NCI-H2171 (cell line): ENCODE data around the gene ARMS2.

ENCODE experiments used
- DNase-seq: peaks from one replicate; lab custom pipeline; 2025; lab: John Stamatoyannopoulos, UW

ARMS2 gene

GRCh38 chr10:122473116-122473515 lies 18.7 kb downstream of the ARMS2 start:
- DNase-seq, result no peak

DNA sequence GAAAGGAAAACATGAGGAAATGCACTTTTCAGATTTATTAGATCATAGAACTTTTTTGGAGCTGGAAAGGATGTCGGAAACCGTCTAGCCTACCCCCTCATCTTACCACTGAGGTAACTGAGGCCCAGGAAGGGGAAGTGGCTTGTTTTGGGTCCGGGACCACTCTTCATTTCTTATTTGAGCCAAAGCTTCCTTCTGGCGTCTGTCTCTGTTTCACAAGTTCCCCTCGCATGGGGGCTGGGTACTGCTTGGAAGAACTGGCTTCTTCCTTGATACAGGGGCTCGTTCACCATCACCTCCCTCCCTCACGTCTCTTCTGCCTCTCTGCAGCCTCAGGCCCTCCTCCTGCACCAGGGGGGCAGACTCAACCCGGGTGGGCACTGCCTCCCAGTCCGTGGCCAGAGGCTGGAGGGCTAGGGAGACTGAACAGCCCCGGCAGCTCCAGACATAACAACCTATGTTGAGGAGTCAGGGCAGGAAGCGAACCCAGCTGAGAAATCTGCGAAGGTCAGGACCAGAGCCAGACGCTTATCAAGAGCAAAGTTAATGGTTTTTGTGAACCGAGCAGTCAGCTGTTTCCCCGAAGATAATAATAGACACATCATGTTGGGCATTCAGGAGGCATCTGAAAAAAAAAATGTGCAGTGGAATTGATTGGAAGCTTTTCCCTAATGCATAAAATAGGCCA lies 19.8 kb downstream of the ARMS2 start:
- DNase-seq, result no peak

- no peak for DNase-seq
Measured at GRCh38 chr10:122475100-122475499, 20.6 kb downstream of the ARMS2 start.

DNA sequence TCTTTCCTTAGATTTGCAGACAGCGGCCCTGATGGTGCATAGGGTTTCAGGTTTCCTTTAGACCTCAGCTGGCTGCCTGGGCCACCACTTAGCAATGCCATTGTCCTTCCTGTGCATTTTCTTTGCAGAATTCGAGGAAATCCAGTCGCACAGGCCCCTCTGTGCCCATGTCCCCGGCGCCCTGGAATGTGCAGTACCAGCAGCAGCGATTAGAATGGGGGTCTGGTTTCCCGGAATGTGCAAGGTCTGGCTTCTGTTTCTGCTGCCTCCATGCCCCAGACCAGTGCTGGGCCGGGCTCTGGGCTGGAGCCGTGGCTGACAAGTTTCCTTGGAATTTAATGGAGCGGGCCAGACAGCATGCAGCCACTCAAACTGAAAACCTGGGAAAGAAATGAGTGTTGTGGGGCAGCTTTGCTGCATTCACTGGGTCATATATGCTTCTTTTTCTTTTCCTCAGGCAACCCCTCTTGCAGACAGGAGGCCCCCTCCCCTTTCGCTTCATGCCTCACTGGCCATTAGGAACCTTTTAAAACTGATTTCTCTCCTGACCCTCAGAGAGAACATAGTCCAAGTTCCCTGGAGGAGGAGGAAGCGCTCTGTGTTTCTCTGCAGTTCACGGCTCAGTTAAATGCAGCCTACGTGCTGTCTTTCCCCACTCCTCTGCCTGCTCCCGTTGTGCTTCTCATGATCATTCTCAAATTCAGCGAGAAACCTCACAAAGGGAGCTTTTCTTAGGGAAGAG lies 21.3 kb downstream of the ARMS2 start:
- DNase-seq, result no peak

DNA sequence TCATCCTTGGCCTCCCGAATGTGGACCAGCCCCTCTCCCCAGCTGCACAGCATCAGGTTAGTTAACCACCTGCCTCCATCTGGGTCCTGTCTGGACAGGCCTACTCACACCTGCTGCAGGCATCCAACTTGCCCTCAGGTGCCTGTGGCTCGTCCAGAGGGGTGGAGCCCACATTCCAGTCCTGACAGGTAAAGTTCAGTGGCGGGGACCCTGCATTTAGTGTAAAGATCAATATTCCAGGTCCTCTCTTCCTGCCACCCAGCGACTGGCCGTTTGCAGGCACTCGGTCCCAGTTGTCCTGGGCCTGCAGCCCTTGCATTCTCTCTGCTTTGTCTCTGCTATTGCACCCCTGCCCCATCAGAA lies 21.9 kb downstream of the ARMS2 start:
- peak; percentile 35 for DNase-seq

GRCh38 chr10:122477436-122477835 lies 23.0 kb downstream of the ARMS2 start:
- no peak for DNase-seq

- DNase-seq, result no peak
Measured at GRCh38 chr10:122478971-122479370, 24.5 kb downstream of the ARMS2 start.

GRCh38 chr10:122480146-122480833 lies 25.8 kb downstream of the ARMS2 start:
- DNase-seq, result no peak

DNA sequence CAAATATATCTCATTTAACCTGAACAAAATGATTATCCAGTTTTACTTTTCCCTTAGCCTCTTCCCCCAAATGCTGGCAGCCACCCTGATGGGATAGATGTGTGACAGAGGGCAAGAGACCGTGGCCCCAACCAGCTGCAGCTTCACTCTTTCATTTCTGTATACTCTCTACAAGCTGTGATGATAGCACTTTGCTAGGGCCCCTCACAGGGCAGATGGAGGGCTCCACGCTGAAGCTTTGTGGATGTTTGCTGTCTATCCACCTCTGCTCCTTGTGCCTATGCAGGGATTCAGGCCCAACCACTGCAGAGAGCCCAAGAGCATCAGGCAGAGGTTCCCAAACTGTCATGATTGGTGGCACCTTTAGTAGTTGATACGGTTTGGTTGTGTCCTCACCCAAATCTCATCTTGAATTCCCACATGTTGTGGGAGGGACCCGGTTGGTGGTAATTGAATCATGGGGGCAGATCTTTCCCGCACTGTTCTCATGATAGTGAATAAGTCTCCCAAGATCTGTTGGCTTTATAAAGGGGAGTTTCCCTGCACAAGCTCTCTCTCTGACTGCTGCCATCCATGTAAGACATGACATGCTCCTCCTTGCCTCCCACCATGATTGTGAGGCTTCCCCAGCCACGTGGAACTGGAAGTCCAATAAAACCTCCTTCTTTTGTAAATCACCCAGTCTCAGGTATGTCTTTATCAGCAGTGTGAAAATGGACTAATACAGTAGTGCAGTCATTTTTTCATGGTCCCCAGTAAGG lies 27.0 kb downstream of the ARMS2 start:
- DNase-seq, result no peak

GRCh38 chr10:122484276-122485060 lies 30.0 kb downstream of the ARMS2 start:
- DNase-seq, result no peak

- DNase-seq, result no peak
Measured at GRCh38 chr10:122485670-122486069, 31.2 kb downstream of the ARMS2 start.

DNA sequence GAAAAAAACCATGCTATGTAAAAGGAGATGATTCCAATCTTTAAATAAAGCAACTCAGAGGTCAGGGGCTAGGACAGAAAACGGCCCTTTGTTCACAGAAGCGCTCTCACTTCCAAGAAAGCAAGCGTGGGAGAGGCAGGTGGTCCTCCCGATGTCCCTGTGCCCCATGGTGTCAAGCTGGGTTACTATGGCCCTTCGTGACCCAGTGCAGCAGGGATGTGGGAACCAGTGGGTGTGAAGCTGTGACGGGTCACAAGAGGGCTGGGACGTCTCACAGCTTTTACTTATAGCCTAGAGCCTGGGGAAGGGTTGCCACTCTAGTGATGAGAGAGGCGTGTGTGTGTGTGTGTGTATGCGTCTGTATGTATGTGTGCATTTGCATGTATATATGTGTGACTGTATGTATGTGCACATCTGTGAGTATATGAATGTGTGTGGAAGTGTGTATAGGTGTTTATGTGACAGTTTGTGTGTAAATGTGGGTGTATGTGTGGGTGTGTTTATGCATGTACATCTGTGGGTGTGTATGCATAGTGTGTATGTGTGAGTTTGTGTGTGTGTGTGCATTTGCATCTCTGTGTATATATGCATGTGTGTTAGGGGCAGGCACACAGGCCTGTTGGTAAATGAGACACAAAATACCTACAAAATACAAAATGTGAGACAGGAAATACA lies 32.1 kb downstream of the ARMS2 start:
- no peak for DNase-seq

GRCh38 chr10:122487174-122487765 lies 32.8 kb downstream of the ARMS2 start:
- peak; percentile 36 for DNase-seq

GRCh38 chr10:122490268-122490667 lies 35.8 kb downstream of the ARMS2 start:
- no peak for DNase-seq

GRCh38 chr10:122490786-122491680 lies 36.6 kb downstream of the ARMS2 start:
- no peak for DNase-seq

GRCh38 chr10:122492006-122492405 lies 37.6 kb downstream of the ARMS2 start:
- DNase-seq, result no peak

- no peak for DNase-seq
Measured at GRCh38 chr10:122492999-122493481, 38.6 kb downstream of the ARMS2 start.

DNA sequence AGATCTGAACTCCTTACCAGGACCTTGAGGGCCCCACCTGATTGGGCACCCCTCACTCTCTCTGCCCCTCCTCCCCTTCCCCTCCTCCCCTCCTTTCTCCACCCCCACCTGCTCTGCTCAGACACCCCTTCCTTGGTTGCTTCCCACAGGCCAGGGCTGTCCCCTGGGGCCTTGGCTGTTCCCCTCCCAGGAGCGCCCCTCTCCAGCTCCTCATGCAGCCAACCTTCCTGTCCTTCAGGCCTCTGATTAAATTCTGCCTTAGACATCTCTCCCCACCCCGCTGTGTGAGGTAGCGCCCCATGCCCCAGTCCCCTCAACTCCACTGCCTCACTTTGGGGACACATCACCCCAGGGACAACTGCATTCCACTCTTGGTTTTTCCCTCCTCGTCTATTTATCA lies 39.3 kb downstream of the ARMS2 start:
- DNase-seq, result no peak

DNA sequence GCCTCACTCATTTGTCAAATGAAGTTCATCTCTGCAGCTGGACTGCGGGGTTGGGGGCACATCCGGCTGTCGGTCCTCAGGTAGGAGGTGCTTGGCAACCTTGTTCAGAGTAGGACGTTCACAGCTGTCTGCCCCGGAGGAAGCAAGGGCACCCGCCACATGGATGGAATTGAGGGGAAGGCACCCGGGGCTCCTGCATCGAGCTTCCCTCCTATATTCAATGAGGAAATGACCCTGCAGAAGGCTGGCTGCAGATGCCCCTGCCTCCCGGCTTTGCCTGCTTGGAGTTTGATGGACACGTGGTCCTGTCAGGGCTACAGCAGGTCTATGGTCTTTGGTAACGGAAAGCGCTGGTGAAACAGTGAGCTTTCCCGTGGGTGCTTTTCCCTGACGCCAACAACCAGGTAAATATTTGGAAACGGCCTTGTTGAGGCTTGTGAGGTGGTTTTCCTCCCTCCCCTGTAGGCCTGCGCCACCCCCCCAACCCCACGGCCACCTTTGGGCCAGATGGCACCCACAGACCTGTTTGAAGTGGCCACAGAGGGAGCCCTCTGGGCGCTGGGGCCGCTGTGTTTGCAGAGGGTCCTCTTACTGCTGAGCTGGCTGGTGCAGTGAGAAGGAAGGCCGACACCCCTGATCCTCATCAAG lies 39.8 kb downstream of the ARMS2 start:
- no peak for DNase-seq
